HepG2 (cell line): ENCODE data around the gene TEAD1.

Source experiments
- FOXA1 ChIP-seq, 2 experiments: fragments of 450-650 bp in 1 of 2; sonication (generic) in 1 of 2; formaldehyde crosslinking in 1 of 2; IDR thresholded peaks; 2 replicates each; pipeline versions ENCODE4 v1.4.0 to v1.6.1; 2016 to 2020; ENCODE audit warnings: missing genetic modification reagents in 1 of 2
- FOXM1 ChIP-seq: sonication (generic); formaldehyde crosslinking; IDR thresholded peaks from 2 replicates; pipeline ENCODE4 v1.5.0; 2020; ENCODE audit warnings: missing genetic modification reagents
- HNF4A ChIP-seq: sonication (generic); formaldehyde crosslinking; IDR thresholded peaks from 2 replicates; pipeline ENCODE4 v1.4.0; 2020; ENCODE audit warnings: missing genetic modification reagents
- HOXD1 ChIP-seq: sonication (generic); formaldehyde crosslinking; IDR thresholded peaks from 2 replicates; pipeline ENCODE4 v1.5.0; 2020; ENCODE audit warnings: missing genetic modification reagents
- NFIC ChIP-seq: IDR thresholded peaks from 2 replicates; pipeline ENCODE4 v1.6.1; 2012; ENCODE audit warnings: mild to moderate bottlenecking, low read length, inconsistent platforms
- TCF7L2 ChIP-seq: IDR thresholded peaks from 2 replicates; pipeline ENCODE4 v1.6.1; 2011; ENCODE audit warnings: mild to moderate bottlenecking, low read depth, low read length, moderate library complexity
- ZFP36 ChIP-seq: fragments of 150-350 bp; IDR thresholded peaks from 2 replicates; pipeline ENCODE4 v1.6.1; 2018; ENCODE audit warnings: borderline replicate concordance, low read length, low read depth; ENCODE audit not compliant: partially characterized antibody
- ZMYM3 ChIP-seq: sonication (generic); formaldehyde crosslinking; IDR thresholded peaks from 2 replicates; pipeline ENCODE4 v1.5.1; 2020; ENCODE audit warnings: mild to moderate bottlenecking, missing genetic modification reagents
- ZNF121 ChIP-seq: sonication (generic); formaldehyde crosslinking; IDR thresholded peaks from 2 replicates; pipeline ENCODE4 v1.5.0; 2020; ENCODE audit warnings: mild to moderate bottlenecking, missing genetic modification reagents
- ZNF556 ChIP-seq: sonication (generic); formaldehyde crosslinking; IDR thresholded peaks from 2 replicates; pipeline ENCODE4 v1.4.0; 2020; ENCODE audit warnings: mild to moderate bottlenecking, missing genetic modification reagents, borderline replicate concordance
- TF ChIP-seq, protein P1 (sequence below): sonication (generic); formaldehyde crosslinking; IDR thresholded peaks from 2 replicates; pipeline ENCODE4 v1.5.0; 2020; ENCODE audit warnings: mild to moderate bottlenecking, missing genetic modification reagents, moderate library complexity
- TF ChIP-seq, protein P2 (sequence below): sonication (generic); formaldehyde crosslinking; IDR thresholded peaks from 2 replicates; pipeline ENCODE4 v1.4.0; 2020; ENCODE audit warnings: missing genetic modification reagents

- no peak for TF ChIP-seq HNF4A
- no peak for TF ChIP-seq ZFP36
- no peak for TF ChIP-seq ZNF121 (CRISPR knock-in tag)
- TF ChIP-seq, protein P1, sequence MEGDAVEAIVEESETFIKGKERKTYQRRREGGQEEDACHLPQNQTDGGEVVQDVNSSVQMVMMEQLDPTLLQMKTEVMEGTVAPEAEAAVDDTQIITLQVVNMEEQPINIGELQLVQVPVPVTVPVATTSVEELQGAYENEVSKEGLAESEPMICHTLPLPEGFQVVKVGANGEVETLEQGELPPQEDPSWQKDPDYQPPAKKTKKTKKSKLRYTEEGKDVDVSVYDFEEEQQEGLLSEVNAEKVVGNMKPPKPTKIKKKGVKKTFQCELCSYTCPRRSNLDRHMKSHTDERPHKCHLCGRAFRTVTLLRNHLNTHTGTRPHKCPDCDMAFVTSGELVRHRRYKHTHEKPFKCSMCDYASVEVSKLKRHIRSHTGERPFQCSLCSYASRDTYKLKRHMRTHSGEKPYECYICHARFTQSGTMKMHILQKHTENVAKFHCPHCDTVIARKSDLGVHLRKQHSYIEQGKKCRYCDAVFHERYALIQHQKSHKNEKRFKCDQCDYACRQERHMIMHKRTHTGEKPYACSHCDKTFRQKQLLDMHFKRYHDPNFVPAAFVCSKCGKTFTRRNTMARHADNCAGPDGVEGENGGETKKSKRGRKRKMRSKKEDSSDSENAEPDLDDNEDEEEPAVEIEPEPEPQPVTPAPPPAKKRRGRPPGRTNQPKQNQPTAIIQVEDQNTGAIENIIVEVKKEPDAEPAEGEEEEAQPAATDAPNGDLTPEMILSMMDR: peak; percentile 23; the same call in 1 of the 2 replicates
- TF ChIP-seq HOXD1: no peak
- TF ChIP-seq, protein P2, sequence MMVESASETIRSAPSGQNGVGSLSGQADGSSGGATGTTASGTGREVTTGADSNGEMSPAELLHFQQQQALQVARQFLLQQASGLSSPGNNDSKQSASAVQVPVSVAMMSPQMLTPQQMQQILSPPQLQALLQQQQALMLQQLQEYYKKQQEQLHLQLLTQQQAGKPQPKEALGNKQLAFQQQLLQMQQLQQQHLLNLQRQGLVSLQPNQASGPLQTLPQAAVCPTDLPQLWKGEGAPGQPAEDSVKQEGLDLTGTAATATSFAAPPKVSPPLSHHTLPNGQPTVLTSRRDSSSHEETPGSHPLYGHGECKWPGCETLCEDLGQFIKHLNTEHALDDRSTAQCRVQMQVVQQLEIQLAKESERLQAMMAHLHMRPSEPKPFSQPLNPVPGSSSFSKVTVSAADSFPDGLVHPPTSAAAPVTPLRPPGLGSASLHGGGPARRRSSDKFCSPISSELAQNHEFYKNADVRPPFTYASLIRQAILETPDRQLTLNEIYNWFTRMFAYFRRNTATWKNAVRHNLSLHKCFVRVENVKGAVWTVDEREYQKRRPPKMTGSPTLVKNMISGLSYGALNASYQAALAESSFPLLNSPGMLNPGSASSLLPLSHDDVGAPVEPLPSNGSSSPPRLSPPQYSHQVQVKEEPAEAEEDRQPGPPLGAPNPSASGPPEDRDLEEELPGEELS (CRISPR knock-in tag): no peak
- TF ChIP-seq FOXM1 (CRISPR knock-in tag): no peak
- TF ChIP-seq ZNF556 (CRISPR knock-in tag): no peak
- TF ChIP-seq TCF7L2: no peak
- TF ChIP-seq NFIC: no peak
- no peak for TF ChIP-seq FOXA1 (IDR thresholded peaks at IDR 0.05)
- no peak for TF ChIP-seq FOXA1 (CRISPR knock-in tag; IDR thresholded peaks at IDR 0.05)
- no peak for TF ChIP-seq ZMYM3 (CRISPR knock-in tag)
Observed at GRCh38 chr11:12868315-12869073, 194.3 kb downstream of the TEAD1 start.
